GM18502 (cell line): ENCODE measurements around the gene SLFN14.
"Not testable (repeated sequence)": the region's sequence is repeated elsewhere in the genome, so short reads cannot be mapped to it uniquely, and the experiment has no call there.

Source experiments
- ATAC-seq: cut with Tn5 transposase; IDR thresholded peaks from one replicate; pipeline ENCODE4 v1.9.1; 2021; ENCODE audit warnings: mild to moderate bottlenecking; ENCODE audit not compliant: unreplicated experiment, poor library complexity

Gene SLFN14

GRCh38 chr17:35563181-35563580 is 2.6 kb upstream of the SLFN14 start:
- ATAC-seq: not testable (repeated sequence)

GRCh38 chr17:35559495-35560210 is 966 bp downstream of the SLFN14 start:
- no peak for ATAC-seq

- no peak for ATAC-seq
Measured at GRCh38 chr17:35557353-35557752, 3.3 kb downstream of the SLFN14 start.

GRCh38 chr17:35555691-35556090 is 4.9 kb downstream of the SLFN14 start:
- ATAC-seq: no peak

GRCh38 chr17:35554668-35555067 is 6.0 kb downstream of the SLFN14 start:
- ATAC-seq: no peak

GRCh38 chr17:35553310-35553709 is 7.3 kb downstream of the SLFN14 start:
- no peak for ATAC-seq

GRCh38 chr17:35548978-35549377 is 11.6 kb downstream of the SLFN14 start:
- ATAC-seq: no peak

- no peak for ATAC-seq
Measured at GRCh38 chr17:35548208-35548810, 12.3 kb downstream of the SLFN14 start.

GRCh38 chr17:35546487-35546886 is 14.1 kb downstream of the SLFN14 start:
- no peak for ATAC-seq

GRCh38 chr17:35545150-35545549 is 15.5 kb downstream of the SLFN14 start:
- ATAC-seq: no peak

GRCh38 chr17:35543856-35544255 is 16.8 kb downstream of the SLFN14 start:
- ATAC-seq: no peak

- ATAC-seq: no peak
Measured at GRCh38 chr17:35542990-35543389, 17.6 kb downstream of the SLFN14 start.

GRCh38 chr17:35541434-35541833 is 19.2 kb downstream of the SLFN14 start:
- no peak for ATAC-seq

GRCh38 chr17:35540589-35541404 is 19.8 kb downstream of the SLFN14 start:
- ATAC-seq: no peak

GRCh38 chr17:35539659-35540026 is 21.0 kb downstream of the SLFN14 start:
- no peak for ATAC-seq

GRCh38 chr17:35537601-35538141 is 22.9 kb downstream of the SLFN14 start, which contains the start of gene SLFN12L:
SLFN12L (minus strand) TSS chr17:35537678; CDS start chr17:35522364, 15,314 bp downstream.
- ATAC-seq: no peak

- ATAC-seq: no peak
Measured at GRCh38 chr17:35536664-35537171, 23.9 kb downstream of the SLFN14 start.

- ATAC-seq: not testable (repeated sequence)
Measured at GRCh38 chr17:35535406-35535805, 25.2 kb downstream of the SLFN14 start.

GRCh38 chr17:35534576-35535093 is 26.0 kb downstream of the SLFN14 start:
- ATAC-seq: no peak

- no peak for ATAC-seq
Measured at GRCh38 chr17:35531160-35531559, 29.5 kb downstream of the SLFN14 start.
